K562 (cell line): ENCODE data around the gene SAMD14. TPM values are rescaled to one million over a fixed set of nuclear protein-coding genes. Genes with fewer than 3 reads are reported as not detected.

Source experiments
- ATAC-seq: fragments of 200-7000 bp; cut with Tn5 transposase; 3 replicates; pipeline ENCODE4 v1.9.1; 2020; ENCODE audit warnings: moderate library complexity
- BruUV-seq: library from RNA; stranded (reverse); fragments of 400-500 nt; replicated peaks from 2 replicates; lab custom pipeline; 2021; lab: Mats Ljungman, UMichigan
- CTCF ChIA-PET: fragments of 300-600 bp; formaldehyde crosslinking; extraction: SDS; loops from one replicate; lab custom pipeline; 2021; ENCODE audit warnings: low intra/inter-chr PET ratio; lab: Yijun Ruan, JAX
- POLR2A ChIA-PET: fragments of 300-600, 350-650 bp; sonication (Branson Sonifier 250); formaldehyde crosslinking; extraction: SDS; loops from one replicate; lab custom pipeline; 2021; ENCODE audit warnings: antibody characterized with exemption, inconsistent platforms; lab: Yijun Ruan, JAX
- DNase-seq, 4 experiments: peaks; one replicate each; pipeline versions ENCODE4 v3.0.0 to v3.0.0-alpha.2; 2011 to 2018; ENCODE audit warnings: low spot score in 3 of 4, mixed read lengths in 3 of 4; ENCODE audit errors: extremely low read depth in 1 of 4
- FAIRE-seq: peaks from 2 replicates; lab custom pipeline; 2011; peaks lifted over from hg19 to GRCh38; lab: Jason Lieb, UNC
- H2AFZ ChIP-seq: 2 replicates; pipeline ENCODE4 v1.6.0; 2011; ENCODE audit warnings: low read depth, low read length, control low read depth, inconsistent platforms
- H3K27ac ChIP-seq: fragments of 200-600 bp; 3 replicates; pipeline ENCODE4 v1.8.0; 2011; ENCODE audit warnings: low read depth, mild to moderate bottlenecking, control low read depth, inconsistent platforms, low read length, moderate library complexity, mixed read lengths; ENCODE audit errors: extremely low read depth
- H3K27me3 ChIP-seq, 2 experiments: fragments of 300-600 bp in 1 of 2; 2 replicates in 1 of 2; 3 replicates in 1 of 2; pipeline versions ENCODE4 v1.6.0 to v1.8.0; 2011; ENCODE audit warnings: inconsistent platforms in 2 of 2, low read length in 2 of 2, mild to moderate bottlenecking in 1 of 2, mixed read lengths in 1 of 2, moderate library complexity in 1 of 2; ENCODE audit not compliant: control insufficient read depth in 2 of 2, insufficient read depth in 2 of 2
- H3K36me3 ChIP-seq: fragments of 300-600 bp; 3 replicates; pipeline ENCODE4 v1.8.0; 2011; ENCODE audit warnings: mild to moderate bottlenecking, low read length, inconsistent platforms; ENCODE audit not compliant: control insufficient read depth, insufficient read depth
- H3K4me1 ChIP-seq, 2 experiments: fragments of 200-600 bp in 1 of 2; replicated peaks in 1 of 2; 2 replicates in 1 of 2; 3 replicates in 1 of 2; pipeline versions ENCODE4 v1.5.1 to v1.8.0; 2011; ENCODE audit warnings: inconsistent platforms in 2 of 2, low read length in 2 of 2, mild to moderate bottlenecking in 1 of 2, mixed read lengths in 1 of 2, moderate library complexity in 1 of 2; ENCODE audit not compliant: control insufficient read depth in 2 of 2, insufficient read depth in 2 of 2
- H3K4me2 ChIP-seq: 2 replicates; pipeline ENCODE4 v1.6.1; 2011; ENCODE audit warnings: low read length, control low read depth, inconsistent platforms, mixed read lengths; ENCODE audit not compliant: insufficient read depth
- H3K4me3 ChIP-seq: fragments of 200-600 bp; sonication (generic), shearing (Covaris generic); 2 replicates; pipeline ENCODE4 v1.5.1; 2016; ENCODE audit warnings: control low read depth, inconsistent platforms
- H3K79me2 ChIP-seq: fragments of 200-600 bp; 3 replicates; pipeline ENCODE4 v1.8.0; 2011; ENCODE audit warnings: low read length, inconsistent platforms; ENCODE audit not compliant: control insufficient read depth, insufficient read depth
- H3K9ac ChIP-seq, 2 experiments: 2 replicates each; pipeline versions ENCODE4 v1.6.0 to v1.6.1; 2011; ENCODE audit warnings: low read depth in 2 of 2, low read length in 2 of 2, control low read depth in 1 of 2, inconsistent platforms in 1 of 2, mild to moderate bottlenecking in 1 of 2, mixed read lengths in 1 of 2; ENCODE audit not compliant: insufficient read depth in 1 of 2
- H3K9me1 ChIP-seq: one replicate; pipeline ENCODE4 v1.6.0; 2011; ENCODE audit warnings: inconsistent platforms, mild to moderate bottlenecking, low read length, moderate library complexity; ENCODE audit not compliant: control insufficient read depth, insufficient read depth
- H3K9me3 ChIP-seq: replicated peaks from 2 replicates; pipeline ENCODE4 v1.5.1; 2011; ENCODE audit warnings: low read depth, low read length, inconsistent platforms; ENCODE audit not compliant: control insufficient read depth, insufficient read depth
- H4K20me1 ChIP-seq: replicated peaks from 2 replicates; pipeline ENCODE4 v1.6.1; 2011; ENCODE audit warnings: low read length, inconsistent platforms, mixed read lengths; ENCODE audit not compliant: control insufficient read depth, insufficient read depth
- EGR1 ChIP-seq: fragments of 450-650 bp; conservative IDR thresholded peaks from 2 replicates; pipeline ENCODE4 v1.6.1; 2017; ENCODE audit warnings: mild to moderate bottlenecking
- NRF1 ChIP-seq, 2 experiments: fragments of 450-650 bp; IDR thresholded peaks in 1 of 2; conservative IDR thresholded peaks in 1 of 2; 2 replicates each; pipeline ENCODE4 v1.6.1; 2014; ENCODE audit warnings: mild to moderate bottlenecking in 2 of 2
- PCBP2 ChIP-seq: fragments of 200-400 bp; formaldehyde crosslinking; IDR thresholded peaks from 2 replicates; pipeline ENCODE4 v1.6.1; 2018; ENCODE audit warnings: low read length, low read depth, mild to moderate bottlenecking, moderate library complexity; ENCODE audit not compliant: poor library complexity, severe bottlenecking
- TAL1 ChIP-seq: fragments of 450-650 bp; IDR thresholded peaks from 2 replicates; pipeline ENCODE4 v1.6.1; 2016; ENCODE audit warnings: mild to moderate bottlenecking
- ZNF324 ChIP-seq: fragments of 250-450 bp; sonication (Bioruptor Pico); IDR thresholded peaks from 2 replicates; pipeline ENCODE4 v1.4.0; 2020; ENCODE audit warnings: mild to moderate bottlenecking
- WGBS: fragments of 100-300 bp; shearing (Covaris generic); methylation state at CpG from one replicate; pipeline ENCODE4 v1.1.6; 2016; ENCODE audit warnings: low coverage, mixed read lengths; ENCODE audit not compliant: insufficient coverage; ENCODE audit errors: missing lambda C conversion rate; 5-methylcytosine and 5-hydroxymethylcytosine counted together
- in situ Hi-C: fragments of 300-500 bp; cut with MboI; formaldehyde crosslinking; loops from 4 replicates; pipeline ENCODE4 v1.15.0; 2018; ENCODE audit warnings: inconsistent platforms, mixed read lengths
- intact Hi-C: fragments of 100-400 bp; cut with micrococcal nuclease; formaldehyde crosslinking; loops from 2 replicates; pipeline ENCODE4 v1.14.2; 2022
- polyA plus RNA-seq, 8 experiments: library from polyadenylated mRNA; depleted of rRNA in 4 of 8; stranded (reverse) in 5 of 8; unstranded in 3 of 8; fragments of >200 nt; fragmentation: Nextera tagmentation in 2 of 8; fragmentation: Illumina TruSeq in 1 of 8; extraction: Ambion mirVana in 2 of 8; extraction: Trizol in 1 of 8; gene quantifications; 2 replicates each; pipeline versions ENCODE4 v1.2.1 to v1.2.3, GENCODE V29; 2011 to 2014; ENCODE audit warnings: inconsistent platforms in 1 of 8, missing spikeins in 1 of 8
- total RNA-seq, 7 experiments: library from RNA; depleted of rRNA in 6 of 7; stranded (reverse); fragments of >200 nt in 6 of 7; fragmentation: Illumina TruSeq in 2 of 7; extraction: Trizol in 2 of 7; gene quantifications; 2 replicates each; pipeline versions ENCODE4 v1.2.1 to v1.2.3, GENCODE V29; 2011 to 2021; ENCODE audit warnings: low replicate concordance in 1 of 7
- TF ChIP-seq, protein P1 (sequence below), 3 experiments: fragments of 200-800 bp in 1 of 3; sonication (Bioruptor generic) in 1 of 3; sonication (generic) in 1 of 3; formaldehyde crosslinking in 1 of 3; IDR thresholded peaks; 2 replicates each; pipeline versions ENCODE4 v1.6.1 to v1.8.0; 2016 to 2022; ENCODE audit warnings: mild to moderate bottlenecking in 2 of 3, missing compliant biosample characterization in 2 of 3, missing genetic modification characterization in 2 of 3, missing genetic modification reagents in 1 of 3
- TF ChIP-seq, protein P2 (sequence below), 3 experiments: fragments of 200-800 bp in 1 of 3; fragments of 250-450 bp in 1 of 3; fragments of 450-650 bp in 1 of 3; sonication (Bioruptor Pico) in 1 of 3; sonication (Bioruptor generic) in 1 of 3; formaldehyde crosslinking in 1 of 3; IDR thresholded peaks; 2 replicates each; pipeline versions ENCODE4 v1.6.1 to v1.8.0; 2016 to 2022; ENCODE audit warnings: mild to moderate bottlenecking in 2 of 3, missing genetic modification characterization in 2 of 3, missing compliant biosample characterization in 1 of 3, moderate library complexity in 1 of 3

The SAMD14 gene
- total and polyA plus RNA-seq, 9 of the 15 experiments (the other 6 are each of a cell fraction or from before 2014, with no cell fraction given): 0.04 to 0.07 TPM; not detected in 7

DNA sequence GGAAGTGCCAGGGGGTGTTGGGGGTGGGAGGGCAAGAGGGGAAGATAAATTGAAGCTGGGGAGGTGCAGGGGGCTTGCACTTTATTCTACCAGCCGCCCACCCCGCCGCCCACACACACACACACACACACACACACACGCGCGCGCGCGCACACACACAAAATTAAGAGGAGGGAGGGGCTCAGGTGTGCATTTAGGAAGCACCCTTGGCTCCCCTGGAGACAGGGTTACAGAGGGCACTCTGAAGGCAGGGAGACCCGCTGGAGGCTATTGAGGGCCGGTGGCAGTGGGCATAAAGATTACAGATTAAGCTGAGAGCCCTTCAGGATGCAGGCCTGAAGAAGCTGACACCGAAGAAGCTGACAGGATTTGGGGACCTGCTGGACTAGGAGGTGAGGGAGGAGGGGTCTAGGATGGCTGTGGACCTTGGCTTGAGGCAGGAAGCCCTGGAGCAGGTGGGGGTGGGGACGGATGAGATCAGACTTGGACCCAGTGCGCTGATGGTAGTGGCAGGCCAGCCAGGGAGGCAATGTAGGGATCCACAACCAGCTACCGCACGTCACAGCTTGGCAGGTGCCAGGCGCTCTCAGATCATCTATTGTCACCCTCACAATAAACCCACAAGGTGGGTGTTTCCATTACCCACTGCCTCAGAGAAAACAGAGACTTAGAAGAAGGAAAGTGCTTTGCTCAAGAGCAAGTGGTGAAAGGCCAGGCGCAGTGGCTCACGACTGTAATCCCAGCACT, 772 bp upstream of the SAMD14 start:
- CTCF ChIA-PET: no interaction called here
- FAIRE-seq: peak; percentile 11

DNA sequence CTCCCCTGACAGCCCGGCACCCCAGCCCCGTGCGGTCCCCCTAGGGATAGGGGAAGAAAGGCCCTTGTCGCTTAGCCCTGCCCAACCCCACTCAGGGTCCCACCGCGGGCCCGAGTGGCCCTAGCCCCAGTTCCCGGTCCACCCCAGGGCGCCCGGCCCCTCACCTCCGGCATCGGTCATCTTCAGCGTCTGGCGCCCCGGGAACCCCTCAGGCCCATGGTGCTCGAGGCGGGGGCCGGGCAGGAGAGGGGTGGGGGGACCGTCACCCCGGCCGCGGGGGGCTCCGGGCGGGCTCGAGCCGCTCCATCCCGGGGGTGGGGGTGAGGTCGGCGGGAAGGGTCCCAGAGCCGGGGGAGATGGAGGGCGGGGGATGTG, 620 bp downstream of the SAMD14 start:
- Histone ChIP-seq H3K9me1 (no peaks in the 10 kb centered on the region), H3K4me2 (no peak overlapping the region), H3K36me3 (peaks cover 2% of the 10 kb centered on the region; the same call in 1 of the 3 replicates), H3K79me2 (no peaks in the 10 kb centered on the region), H3K4me3 (no peak overlapping the region), H2AFZ (no peak overlapping the region), H4K20me1 (peaks cover 10% of the 10 kb centered on the region; the same call in 1 of the 2 replicates), H3K27ac (no peak overlapping the region), H3K27me3 (peaks cover 2 to 19% of the 10 kb centered on the region in 2 experiments; a peak in 3 of 5 replicates), H3K9ac (no peak overlapping the region), H3K9me3 (peaks cover 4% of the 10 kb centered on the region; the same call in 1 of the 2 replicates), H3K4me1 (peaks cover 8 to 23% of the 10 kb centered on the region in 2 experiments)
- ATAC-seq (no peak), FAIRE-seq (no peak), DNase-seq (no peak)
- no TSS peak for BruUV-seq
- ChIA-PET POLR2A (interaction anchor here (0.7 to 0.9 kb wide), 2 partner anchors 11 to 951 kb away, joined by 3 read pairs; no protein-coding TSS in a partner anchor), CTCF (no interaction called here)
- 9% methylated on average over 6 of the region's 31 CpGs for WGBS
- in situ Hi-C loops: no loop called here
- intact Hi-C loops: no loop called here
- no peak for TF ChIP-seq PCBP2
- TF ChIP-seq ZNF324 (CRISPR knock-in tag): no peak
- TF ChIP-seq, protein P1, sequence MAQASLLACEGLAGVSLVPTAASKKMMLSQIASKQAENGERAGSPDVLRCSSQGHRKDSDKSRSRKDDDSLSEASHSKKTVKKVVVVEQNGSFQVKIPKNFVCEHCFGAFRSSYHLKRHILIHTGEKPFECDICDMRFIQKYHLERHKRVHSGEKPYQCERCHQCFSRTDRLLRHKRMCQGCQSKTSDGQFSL (CRISPR knock-in tag; IDR thresholded peaks at IDR 0.05): no peak
- TF ChIP-seq, protein P1 (tag; IDR thresholded peaks at IDR 0.05): 0 out of 4 replicates have a peak, but pooled peaks of 1 of the 2 experiments have one; percentile 27
- TF ChIP-seq, protein P2, sequence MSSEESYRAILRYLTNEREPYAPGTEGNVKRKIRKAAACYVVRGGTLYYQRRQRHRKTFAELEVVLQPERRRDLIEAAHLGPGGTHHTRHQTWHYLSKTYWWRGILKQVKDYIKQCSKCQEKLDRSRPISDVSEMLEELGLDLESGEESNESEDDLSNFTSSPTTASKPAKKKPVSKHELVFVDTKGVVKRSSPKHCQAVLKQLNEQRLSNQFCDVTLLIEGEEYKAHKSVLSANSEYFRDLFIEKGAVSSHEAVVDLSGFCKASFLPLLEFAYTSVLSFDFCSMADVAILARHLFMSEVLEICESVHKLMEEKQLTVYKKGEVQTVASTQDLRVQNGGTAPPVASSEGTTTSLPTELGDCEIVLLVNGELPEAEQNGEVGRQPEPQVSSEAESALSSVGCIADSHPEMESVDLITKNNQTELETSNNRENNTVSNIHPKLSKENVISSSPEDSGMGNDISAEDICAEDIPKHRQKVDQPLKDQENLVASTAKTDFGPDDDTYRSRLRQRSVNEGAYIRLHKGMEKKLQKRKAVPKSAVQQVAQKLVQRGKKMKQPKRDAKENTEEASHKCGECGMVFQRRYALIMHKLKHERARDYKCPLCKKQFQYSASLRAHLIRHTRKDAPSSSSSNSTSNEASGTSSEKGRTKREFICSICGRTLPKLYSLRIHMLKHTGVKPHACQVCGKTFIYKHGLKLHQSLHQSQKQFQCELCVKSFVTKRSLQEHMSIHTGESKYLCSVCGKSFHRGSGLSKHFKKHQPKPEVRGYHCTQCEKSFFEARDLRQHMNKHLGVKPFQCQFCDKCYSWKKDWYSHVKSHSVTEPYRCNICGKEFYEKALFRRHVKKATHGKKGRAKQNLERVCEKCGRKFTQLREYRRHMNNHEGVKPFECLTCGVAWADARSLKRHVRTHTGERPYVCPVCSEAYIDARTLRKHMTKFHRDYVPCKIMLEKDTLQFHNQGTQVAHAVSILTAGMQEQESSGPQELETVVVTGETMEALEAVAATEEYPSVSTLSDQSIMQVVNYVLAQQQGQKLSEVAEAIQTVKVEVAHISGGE (CRISPR knock-in tag; IDR thresholded peaks at IDR 0.05): no peak

More for the DNA sequence above, 772 bp upstream of the SAMD14 start:
- POLR2A ChIA-PET: interaction anchor here (1.6 kb wide), 1 partner anchor 19 kb away, joined by 6 read pairs; no protein-coding TSS in a partner anchor
- Histone ChIP-seq H3K36me3 (peaks cover 14% of the 10 kb centered on the region; the same call in 1 of the 3 replicates), H3K27me3 (peaks cover 0 to 8% of the 10 kb centered on the region in 2 experiments; a peak in 3 of 5 replicates), H3K27ac (no peak overlapping the region), H4K20me1 (peaks cover 10% of the 10 kb centered on the region; the same call in 1 of the 2 replicates), H3K9me1 (no peaks in the 10 kb centered on the region), H3K79me2 (no peaks in the 10 kb centered on the region)
- 60% methylated on average over 10 of the region's 19 CpGs for WGBS
- no peak for DNase-seq
- no peak for TF ChIP-seq TAL1
- TF ChIP-seq NRF1 (conservative IDR thresholded peaks at IDR 0.05 in 1 of 2, IDR thresholded peaks at IDR 0.05 in 1 of 2): 0 out of 4 replicates have a peak, but pooled peaks of 1 of the 2 experiments have one; percentile 15
- peak; percentile 80 for TF ChIP-seq EGR1
- TF ChIP-seq, all 486 proteins: peak for 2
- Histone ChIP-seq H3K4me1 (peaks cover 8 to 30% of the 10 kb centered on the region in 2 experiments), H3K9me3 (peaks cover 4% of the 10 kb centered on the region; the same call in 1 of the 2 replicates), H3K9ac (no peak overlapping the region; a peak in 2 of 4 replicates), H2AFZ (no peak overlapping the region), H3K4me2 (no peak overlapping the region), H3K4me3 (no peak overlapping the region)
- no TSS peak for BruUV-seq
- intact Hi-C loops (no loop called here), in situ Hi-C loops (no loop called here)
- no peak for ATAC-seq
